Measurements from ENCODE around the gene DUSP1.

The DUSP1 gene

GRCh38 chr5:172777881-172778814, 7.2 kb upstream of the DUSP1 start:
- no peak for DNase-seq (ENCODE audit: low read depth)

GRCh38 chr5:172776235-172776594, 5.2 kb upstream of the DUSP1 start:
- no peak for DNase-seq (ENCODE audit: low read depth)

- DNase-seq (ENCODE audit: low read depth), result no peak
Measured at GRCh38 chr5:172775326-172776234, 4.6 kb upstream of the DUSP1 start.

GRCh38 chr5:172774561-172775315, 3.7 kb upstream of the DUSP1 start:
- no peak for DNase-seq (ENCODE audit: low read depth)

- DNase-seq (ENCODE audit: low read depth), result no peak
Measured at GRCh38 chr5:172773481-172774469, 2.8 kb upstream of the DUSP1 start.

GRCh38 chr5:172772112-172772906, 1.3 kb upstream of the DUSP1 start:
- peak; percentile 61 for DNase-seq (ENCODE audit: low read depth)

- no peak for DNase-seq (ENCODE audit: low read depth)
Measured at GRCh38 chr5:172771439-172772111, 580 bp upstream of the DUSP1 start.

- DNase-seq (ENCODE audit: low read depth), result peak; percentile 18
Measured at GRCh38 chr5:172770374-172770674, 671 bp downstream of the DUSP1 start.

- no peak for DNase-seq (ENCODE audit: low read depth)
Measured at GRCh38 chr5:172769616-172770373, 1.2 kb downstream of the DUSP1 start.

- DNase-seq (ENCODE audit: low read depth), result no peak
Measured at GRCh38 chr5:172769342-172769615, 1.7 kb downstream of the DUSP1 start.

- DNase-seq (ENCODE audit: low read depth), result no peak
Measured at GRCh38 chr5:172768573-172769341, 2.2 kb downstream of the DUSP1 start.

GRCh38 chr5:172768098-172768572, 2.9 kb downstream of the DUSP1 start:
- no peak for DNase-seq (ENCODE audit: low read depth)

- no peak for DNase-seq (ENCODE audit: low read depth)
Measured at GRCh38 chr5:172766287-172767108, 4.5 kb downstream of the DUSP1 start.

GRCh38 chr5:172765766-172766286, 5.2 kb downstream of the DUSP1 start:
- no peak for DNase-seq (ENCODE audit: low read depth)

GRCh38 chr5:172764861-172765765, 5.9 kb downstream of the DUSP1 start:
- peak; percentile 86 for DNase-seq (ENCODE audit: low read depth)

- DNase-seq (ENCODE audit: low read depth), result no peak
Measured at GRCh38 chr5:172763120-172763464, 7.9 kb downstream of the DUSP1 start.
